Activated naive CD4-positive, alpha-beta T cell treated with anti-CD3 and anti-CD28 coated beads, Interleukin-2, amount 50 U/mL, for 72 hours (primary cell): ENCODE data around the gene CCDC171. TPM values are rescaled to one million over a fixed set of nuclear protein-coding genes. Genes with fewer than 3 reads are reported as not detected.
"Not testable (repeated sequence)": the region's sequence is repeated elsewhere in the genome, so short reads cannot be mapped to it uniquely, and the experiment has no call there.

Experiments used
- ATAC-seq, 2 donors: fragments of 150-1000 bp; cut with Tn5 transposase; 2 replicates each; pipeline ENCODE4 v1.10.0; 2021; ENCODE audit warnings: mild to moderate bottlenecking in 2 of 2, moderate library complexity in 2 of 2
- DNase-seq, 2 donors: peaks; one replicate each; pipeline ENCODE4 v3.0.0; 2021 to 2022; ENCODE audit warnings: low spot score in 2 of 2
- H3K27ac Mint-ChIP-seq, 2 donors: one replicate each; pipeline ENCODE4 v1.8.0; 2022; ENCODE audit warnings: mild to moderate bottlenecking in 2 of 2, mixed read lengths in 2 of 2
- H3K36me3 Mint-ChIP-seq, 2 donors: one replicate each; pipeline ENCODE4 v1.8.0; 2022; ENCODE audit warnings: mixed read lengths in 2 of 2
- H3K9me3 Mint-ChIP-seq, 2 donors: one replicate each; pipeline ENCODE4 v1.8.0; 2022; ENCODE audit warnings: mixed read lengths in 2 of 2
- total RNA-seq, 2 donors: library from RNA; stranded (reverse); gene quantifications; one replicate each; pipeline ENCODE4 v1.2.3, GENCODE V29; 2022

Gene CCDC171
- total RNA-seq, result 1 to 10 TPM; 4.1 to 5.8 TPM

DNA sequence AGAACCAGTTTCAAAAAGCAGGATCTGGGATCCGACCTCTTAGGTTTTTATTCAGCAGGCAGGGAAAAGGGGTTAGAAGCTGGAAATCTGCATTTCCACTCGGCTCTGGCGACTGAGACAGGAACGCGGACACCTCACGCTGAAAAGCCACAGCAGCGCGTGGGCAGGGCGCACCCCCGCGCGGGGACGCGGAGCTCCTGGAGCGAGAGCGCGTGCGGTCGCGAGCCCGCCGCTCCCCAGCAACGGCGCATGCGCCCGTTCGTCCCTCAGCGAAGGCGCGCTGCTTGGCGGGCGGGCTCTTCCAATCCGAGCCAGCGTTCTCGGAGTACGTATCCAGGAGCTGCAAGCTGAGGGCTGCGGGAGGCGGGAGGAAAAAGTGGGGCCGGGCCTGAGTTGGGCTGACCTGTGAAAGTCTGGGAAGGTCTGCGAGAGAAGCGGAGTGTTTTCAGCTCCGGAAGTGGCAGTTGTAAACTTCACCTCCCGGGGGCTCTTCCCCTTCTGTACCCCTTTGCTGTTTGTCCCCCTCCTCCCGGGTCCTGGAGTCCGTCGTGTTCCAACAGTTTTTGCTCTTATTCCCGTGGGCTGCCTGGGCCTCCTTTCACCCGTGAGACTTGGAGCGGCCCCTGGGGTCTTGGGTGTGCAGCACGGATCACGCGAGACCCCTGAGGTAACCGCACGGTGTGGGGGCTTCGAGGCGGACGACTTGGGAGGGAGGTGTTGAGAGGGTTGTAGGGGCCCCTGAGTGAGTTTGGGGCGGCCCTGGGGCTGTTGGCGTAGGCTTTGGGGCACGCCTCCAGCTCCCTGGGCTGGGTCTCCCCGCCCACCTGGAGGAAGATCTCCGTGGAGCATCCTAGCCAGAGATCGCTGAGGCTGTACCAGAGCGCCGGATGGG, at the start of gene CCDC171:
Gene CCDC171 (plus strand): TSS at position 408 of the 892 bp plus-strand sequence. CDS start 11,046 bp downstream, outside the sequence.
- no peaks in the 10 kb centered on the region for H3K9me3 Mint-ChIP-seq
- ATAC-seq (peak; percentile 91 to 94), DNase-seq (peak; percentile 85 to 93)
- peak within 1 kb of the TSS; percentile 87 to 92 for H3K27ac Mint-ChIP-seq
- peaks cover 0 to 4% of the 10 kb centered on the region in 2 donors for H3K36me3 Mint-ChIP-seq

DNA sequence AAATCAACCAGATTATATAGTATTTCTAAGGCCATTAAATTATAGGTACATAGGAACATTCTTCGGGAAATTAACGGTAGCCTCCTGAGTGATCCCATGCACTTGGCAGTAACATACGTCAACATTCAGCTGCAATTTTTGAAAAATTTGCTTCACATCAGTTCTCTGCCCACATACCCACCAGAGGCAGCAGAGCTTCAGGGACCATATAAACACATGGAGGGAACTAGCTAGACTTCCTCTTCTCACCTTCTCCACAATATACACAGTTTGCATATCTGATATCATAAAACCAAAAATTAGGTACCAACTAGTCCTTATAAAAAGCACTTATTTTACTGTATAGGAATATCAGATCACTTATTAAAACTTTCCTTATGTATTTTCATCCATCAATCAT, 46.9 kb upstream of the CCDC171 start:
- DNase-seq (no peak), ATAC-seq (no peak)
- H3K27ac Mint-ChIP-seq, result no peak overlapping the region
- H3K36me3 Mint-ChIP-seq, result peaks cover 38 to 50% of the 10 kb centered on the region in 2 donors
- no peaks in the 10 kb centered on the region for H3K9me3 Mint-ChIP-seq

DNA sequence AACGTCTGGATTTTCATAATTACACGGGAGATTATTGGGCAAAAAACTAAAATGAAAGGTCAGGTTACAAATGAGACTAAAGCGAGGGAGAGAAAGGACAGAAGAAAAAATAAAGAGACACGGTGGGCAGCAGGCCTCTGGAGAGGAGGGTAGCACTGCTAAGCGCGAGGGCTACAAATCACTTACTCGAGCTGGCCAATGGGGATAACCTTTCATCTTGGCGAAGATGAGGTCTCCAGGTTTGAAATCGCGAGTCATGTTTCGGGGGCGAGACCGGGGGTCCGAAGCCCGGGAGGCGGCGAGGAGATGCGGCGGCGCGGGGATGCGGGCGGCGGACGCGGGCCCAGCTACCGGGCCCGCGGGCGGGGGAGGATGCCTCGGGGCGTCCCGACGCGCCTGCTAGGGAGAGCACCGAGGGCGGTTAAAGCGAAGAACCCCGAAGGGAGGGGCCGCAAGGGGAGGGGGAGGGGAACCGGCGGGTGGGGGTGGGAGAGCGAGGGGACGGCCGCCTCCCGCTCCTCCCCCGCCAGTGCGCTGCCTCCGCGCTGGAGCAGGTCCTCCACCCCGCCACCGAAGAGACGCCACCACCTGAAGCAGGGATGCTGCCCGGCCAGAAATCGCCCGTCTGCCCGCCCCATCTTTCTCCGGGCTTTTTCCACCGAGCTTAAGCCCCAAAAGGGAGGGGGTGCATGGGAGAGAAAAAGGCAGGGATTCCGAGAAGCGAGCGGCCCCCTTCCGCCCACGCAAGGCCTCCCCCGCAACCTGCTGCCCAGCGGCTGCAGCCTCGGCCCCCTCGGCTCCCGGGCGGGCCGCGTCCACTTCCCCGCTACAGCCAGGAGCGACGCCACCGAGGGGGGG, 42.7 kb upstream of the CCDC171 start:
- no peaks in the 10 kb centered on the region for H3K9me3 Mint-ChIP-seq
- peak; percentile 48 to 58 for ATAC-seq
- DNase-seq, result peak; percentile 45 to 72
- peak overlapping the region; percentile 97 to 98 for H3K27ac Mint-ChIP-seq
- H3K36me3 Mint-ChIP-seq, result peaks cover 33 to 37% of the 10 kb centered on the region in 2 donors

DNA sequence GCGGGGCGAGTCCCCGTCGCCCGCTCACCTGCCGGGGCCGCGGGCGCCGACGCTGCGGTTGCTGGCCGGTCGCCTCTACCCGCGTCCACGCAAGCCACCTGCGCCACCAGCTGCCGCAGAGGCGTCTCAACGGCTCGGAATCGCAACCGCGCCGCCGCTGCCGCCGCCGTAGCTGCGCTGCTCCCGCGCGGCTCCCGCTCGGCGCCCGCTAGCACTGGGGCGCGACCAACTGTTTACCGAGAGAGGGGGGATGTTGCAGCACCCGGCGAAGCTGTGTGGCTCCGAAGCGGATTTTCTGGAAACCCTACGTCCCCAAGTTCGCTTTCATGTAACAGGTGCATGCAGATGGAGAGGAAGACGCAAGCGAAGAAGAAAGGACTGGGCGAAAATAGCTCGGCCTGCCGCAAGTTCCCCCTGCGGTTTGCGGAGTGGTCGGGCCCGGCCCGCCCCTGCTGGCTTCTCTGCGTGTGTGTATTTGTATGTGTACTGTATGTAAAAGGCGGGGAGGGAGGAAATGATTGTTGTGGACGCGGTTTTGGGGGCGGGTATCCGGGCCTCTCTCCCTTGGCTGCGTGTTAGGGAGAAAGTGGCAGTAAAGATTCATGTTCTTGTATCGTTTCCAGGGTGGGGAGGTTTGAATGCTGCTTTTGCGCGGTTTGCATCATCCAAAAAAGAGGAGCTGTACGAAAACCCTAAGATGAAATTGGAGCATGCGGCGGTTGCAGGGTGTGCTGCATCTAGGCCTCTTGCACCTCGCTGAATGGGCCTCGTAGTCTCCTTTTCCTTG, 41.9 kb upstream of the CCDC171 start, which contains the start of gene PSIP1:
Gene PSIP1 (minus strand): TSS at position 182 of the 787 bp plus-strand sequence. CDS start 782 bp downstream, outside the sequence.
- H3K9me3 Mint-ChIP-seq, result no peaks in the 10 kb centered on the region
- peak; percentile 84 to 89 for ATAC-seq
- peaks cover 30 to 33% of the 10 kb centered on the region in 2 donors for H3K36me3 Mint-ChIP-seq
- peak within 1 kb of the TSS; percentile 97 to 100 for H3K27ac Mint-ChIP-seq
- DNase-seq, result peak; percentile 87 to 91

DNA sequence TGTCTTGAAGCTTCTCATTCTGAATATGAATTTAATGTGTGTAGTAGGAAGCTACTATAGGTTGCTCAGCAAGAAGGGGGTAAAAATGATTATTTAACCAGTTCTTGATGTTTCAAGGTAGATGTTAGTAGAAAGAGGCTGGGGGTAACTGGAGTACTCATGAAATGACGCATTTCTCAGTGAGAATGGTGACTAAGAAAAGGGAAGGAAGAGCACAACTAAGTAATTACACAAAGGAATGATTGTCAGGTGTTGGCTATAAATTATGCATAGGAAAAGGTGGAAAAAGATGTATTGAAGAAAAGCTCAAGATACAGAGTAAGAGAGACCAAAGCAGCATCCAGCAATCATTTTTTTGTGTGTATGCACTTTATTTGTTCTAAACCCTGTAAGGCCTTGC, 40.6 kb upstream of the CCDC171 start:
- no peak for DNase-seq
- Mint-ChIP-seq H3K27ac (peak overlapping the region in 1 of 2 donors; percentile 97), H3K9me3 (no peaks in the 10 kb centered on the region), H3K36me3 (peaks cover 19 to 21% of the 10 kb centered on the region in 2 donors)
- peak in 1 of 2 donors; percentile 14 for ATAC-seq

DNA sequence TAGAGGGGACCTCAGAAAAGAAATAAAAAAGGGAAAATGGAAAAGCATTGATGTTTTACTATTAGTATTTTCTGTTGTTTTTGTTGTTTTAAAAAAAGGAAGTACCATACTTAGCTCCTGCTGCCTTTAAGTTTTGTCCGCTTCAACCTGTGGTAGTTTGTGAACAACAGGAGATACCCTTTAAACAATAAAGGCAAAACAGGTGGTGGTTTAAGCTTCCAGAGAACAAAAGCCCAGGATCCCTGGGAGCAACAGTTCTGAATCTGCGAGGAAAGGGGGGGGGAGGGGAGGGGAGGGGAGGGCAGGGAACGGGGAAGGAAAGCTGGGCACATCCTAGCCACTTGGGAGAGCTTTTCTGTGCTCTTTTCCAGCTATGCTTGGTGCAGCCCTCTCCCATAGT, 40.0 kb upstream of the CCDC171 start:
- Mint-ChIP-seq H3K9me3 (no peaks in the 10 kb centered on the region), H3K27ac (no peak overlapping the region), H3K36me3 (peaks cover 19 to 21% of the 10 kb centered on the region in 2 donors)
- ATAC-seq (no peak), DNase-seq (no peak)

DNA sequence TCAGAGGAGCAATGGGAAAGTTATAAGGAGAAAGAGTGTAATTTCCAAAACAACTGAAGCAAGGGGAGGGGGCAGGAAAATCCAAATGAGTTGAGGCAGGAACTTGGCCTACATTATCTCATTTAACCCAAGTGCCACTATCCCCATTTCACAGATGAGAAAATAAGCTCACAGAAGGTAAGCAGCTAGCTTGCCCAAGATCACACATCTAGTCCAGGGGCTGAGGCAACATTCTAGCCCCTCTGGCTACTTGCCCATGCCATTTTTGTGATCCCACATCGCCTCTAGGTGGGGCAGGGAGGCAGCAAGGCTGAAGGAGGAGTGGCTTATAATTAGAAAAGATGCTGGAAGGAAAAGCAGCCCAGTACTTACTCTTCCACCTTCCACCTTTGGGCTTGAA, 39.5 kb upstream of the CCDC171 start:
- ATAC-seq (no peak), DNase-seq (no peak)
- Mint-ChIP-seq H3K36me3 (peaks cover 16 to 18% of the 10 kb centered on the region in 2 donors), H3K27ac (no peak overlapping the region), H3K9me3 (no peaks in the 10 kb centered on the region)

DNA sequence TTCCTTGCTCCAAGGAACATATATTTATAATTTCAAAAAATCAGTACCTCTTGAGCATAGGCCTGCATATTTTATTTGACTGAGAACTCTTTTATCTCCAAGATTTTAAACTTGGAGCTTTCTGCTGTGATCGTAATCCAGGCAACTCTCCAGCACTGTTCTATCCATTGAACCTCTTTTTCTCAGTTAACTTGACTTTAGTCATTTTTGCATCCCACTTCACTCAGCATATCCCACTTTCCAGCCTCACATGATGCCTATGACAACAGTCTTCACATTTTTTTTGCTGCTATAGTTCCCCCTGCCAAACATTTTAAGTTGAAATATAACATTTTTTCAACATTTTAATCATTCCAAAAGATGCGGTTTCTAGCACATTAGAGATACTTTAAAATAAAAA, 33.0 kb upstream of the CCDC171 start:
- no peaks in the 10 kb centered on the region for H3K9me3 Mint-ChIP-seq

DNA sequence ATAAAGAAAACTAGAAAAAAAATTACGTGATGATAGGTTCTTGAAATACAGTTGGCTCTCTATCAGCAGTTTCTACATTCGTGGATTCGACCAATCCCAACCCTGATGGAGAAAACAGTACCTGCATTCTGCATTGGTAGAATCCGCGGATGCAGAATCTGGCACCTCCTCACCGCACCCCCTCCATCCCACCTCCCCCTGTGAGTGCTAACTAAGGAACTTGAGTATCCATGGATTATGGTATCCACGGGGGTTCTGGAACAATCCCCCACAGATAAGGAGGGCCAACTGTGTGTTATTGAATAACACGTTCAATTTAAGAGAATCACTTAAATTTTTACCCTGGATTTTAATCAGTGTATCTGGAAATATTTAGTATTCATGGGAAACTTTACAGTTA, 31.6 kb upstream of the CCDC171 start:
- H3K36me3 Mint-ChIP-seq, result no peaks in the 10 kb centered on the region
- no peak for DNase-seq
- ATAC-seq, result no peak
- H3K9me3 Mint-ChIP-seq, result no peaks in the 10 kb centered on the region
- no peak overlapping the region for H3K27ac Mint-ChIP-seq

More for the DNA sequence above, 33.0 kb upstream of the CCDC171 start:
- H3K27ac Mint-ChIP-seq, result no peak overlapping the region
- ATAC-seq (no peak), DNase-seq (no peak)
- no peaks in the 10 kb centered on the region for H3K36me3 Mint-ChIP-seq

DNA sequence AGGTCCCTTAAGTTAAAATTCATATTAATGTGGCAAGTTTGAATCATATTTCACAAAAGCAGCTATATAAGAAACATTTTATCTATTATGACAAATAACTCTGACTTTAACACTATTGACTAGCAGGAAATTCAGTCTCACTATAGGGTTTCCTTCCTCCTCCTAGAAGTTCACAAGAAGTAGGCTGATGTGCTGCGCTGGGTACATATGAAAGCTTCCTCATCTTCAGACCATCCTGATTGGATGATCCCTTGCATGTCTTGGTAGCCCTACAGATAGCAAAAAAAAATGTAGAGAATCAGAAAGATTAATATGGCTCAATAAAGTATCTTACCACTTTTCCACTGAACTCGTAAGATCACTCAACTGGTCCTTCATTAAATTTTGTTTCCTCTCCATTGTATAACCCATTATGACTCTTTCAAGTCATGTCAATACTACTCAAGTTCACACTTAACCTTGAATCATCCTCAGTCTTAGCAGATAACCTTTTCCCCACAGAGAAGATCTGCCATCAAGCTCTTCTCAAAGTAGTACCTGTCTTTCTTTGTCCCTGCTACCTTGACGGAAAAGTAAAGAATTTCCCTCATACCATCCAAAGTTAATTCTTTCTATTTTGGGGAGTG, 30.6 kb upstream of the CCDC171 start:
- no peak for DNase-seq

DNA sequence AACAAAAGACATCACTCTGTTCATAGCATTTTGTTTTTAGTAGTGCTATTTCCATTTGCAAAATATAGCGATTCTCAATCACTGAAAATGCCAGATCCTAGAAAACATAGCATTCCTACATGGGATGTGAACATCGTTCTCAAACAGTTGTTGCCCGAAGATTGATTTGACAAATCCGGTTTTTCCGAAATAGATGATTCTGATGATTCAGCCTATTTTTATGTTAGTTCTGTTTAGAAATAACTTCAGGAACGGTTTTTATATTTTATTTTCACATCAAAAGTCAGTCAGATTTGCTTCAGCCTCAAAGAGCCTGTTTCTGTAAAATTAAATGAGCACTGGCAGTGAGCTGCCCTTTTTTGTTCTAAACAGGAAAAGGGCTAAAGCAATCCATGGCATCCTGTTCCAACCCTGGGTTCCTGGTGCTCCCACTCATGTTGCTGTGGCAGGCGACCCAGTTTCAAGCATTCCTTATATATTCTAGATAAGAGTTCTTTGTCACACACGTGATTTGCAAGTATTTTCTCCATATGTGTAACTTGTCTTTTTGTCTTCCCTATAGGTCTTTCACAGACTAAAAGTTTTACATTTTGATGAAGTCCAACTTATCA, 27.9 kb upstream of the CCDC171 start:
- H3K36me3 Mint-ChIP-seq, result no peaks in the 10 kb centered on the region
- no peaks in the 10 kb centered on the region for H3K9me3 Mint-ChIP-seq
- ATAC-seq (no peak), DNase-seq (no peak)
- no peak overlapping the region for H3K27ac Mint-ChIP-seq

More for the DNA sequence above, 30.6 kb upstream of the CCDC171 start:
- ATAC-seq, result peak in 1 of 2 donors; percentile 78
- no peak overlapping the region for H3K27ac Mint-ChIP-seq
- H3K36me3 Mint-ChIP-seq, result no peaks in the 10 kb centered on the region
- no peaks in the 10 kb centered on the region for H3K9me3 Mint-ChIP-seq

DNA sequence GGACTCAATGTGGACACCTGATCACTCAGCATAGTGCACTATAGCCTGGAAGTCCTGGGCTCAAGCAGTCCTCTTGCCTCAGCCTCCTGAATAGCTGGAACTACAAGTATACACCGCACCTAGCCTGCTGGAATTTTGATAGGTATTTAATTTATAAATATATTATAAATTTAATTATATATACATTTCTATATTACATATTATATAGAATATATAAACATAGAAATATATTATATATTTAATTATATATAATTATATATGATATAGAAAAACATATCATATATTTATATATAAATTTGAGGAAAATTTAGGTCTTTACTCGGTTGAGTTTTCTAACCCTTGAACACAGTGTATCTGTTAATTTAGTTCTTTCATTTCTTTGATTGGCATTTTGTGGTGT, 26.9 kb upstream of the CCDC171 start:
- ATAC-seq (no peak), DNase-seq (no peak)
- H3K9me3 Mint-ChIP-seq, result no peaks in the 10 kb centered on the region
- H3K36me3 Mint-ChIP-seq, result no peaks in the 10 kb centered on the region
- H3K27ac Mint-ChIP-seq, result no peak overlapping the region

DNA sequence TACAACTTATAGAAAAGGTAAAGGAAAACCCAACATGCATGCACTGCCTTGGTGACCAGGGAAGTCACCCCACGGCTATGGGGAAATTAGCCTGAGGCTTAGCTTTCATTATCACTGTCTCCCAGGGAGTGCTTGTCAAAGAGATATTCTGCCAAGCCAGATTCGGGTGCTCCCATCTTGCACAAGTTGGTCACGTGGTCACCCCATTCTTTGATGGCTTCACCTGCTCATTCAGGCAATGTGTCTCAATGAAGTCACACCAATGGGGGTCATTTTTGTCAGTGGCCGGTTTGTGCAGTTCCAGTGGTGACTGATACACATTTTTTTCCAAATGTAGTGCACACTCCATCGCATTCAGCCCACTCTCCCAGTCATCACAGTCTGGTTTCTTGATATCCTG, 25.8 kb upstream of the CCDC171 start:
- H3K9me3 Mint-ChIP-seq, H3K27ac Mint-ChIP-seq, H3K36me3 Mint-ChIP-seq, ATAC-seq, DNase-seq: not testable (repeated sequence)

DNA sequence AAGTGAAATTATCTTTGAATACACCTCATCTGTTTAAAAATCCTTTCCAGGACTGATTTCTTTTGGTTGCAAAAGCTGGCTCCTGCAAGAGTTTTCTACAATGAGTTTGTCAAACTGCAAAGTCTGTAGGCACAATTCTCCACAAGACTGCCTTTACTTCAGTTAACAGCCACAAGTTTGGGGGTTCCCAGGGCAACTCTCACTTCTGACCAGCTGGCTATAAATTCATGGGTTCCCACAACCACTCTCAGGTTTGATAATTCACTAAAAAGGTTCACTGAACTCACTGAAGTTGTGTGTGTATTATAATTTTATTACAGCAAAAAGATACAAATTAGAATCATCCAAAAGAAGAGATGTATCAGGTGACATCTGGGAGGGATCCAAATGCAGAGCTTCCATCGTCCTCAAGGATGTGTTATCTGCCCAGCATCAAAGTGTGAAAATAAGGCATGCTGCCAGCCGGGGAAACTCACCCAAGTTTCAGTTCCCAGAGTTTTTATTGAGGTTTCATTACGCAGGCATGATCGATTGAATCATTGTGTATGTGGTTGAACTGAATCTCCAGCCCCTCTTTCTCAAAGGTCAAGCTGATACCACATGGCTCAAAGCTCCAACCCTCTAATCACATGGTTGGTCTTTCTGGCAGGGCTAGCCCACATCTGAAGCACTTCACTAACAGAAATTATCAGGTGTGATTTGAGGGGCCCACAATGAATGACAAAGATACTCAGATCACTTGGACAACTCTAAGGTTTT, 23.1 kb upstream of the CCDC171 start:
- no peak for DNase-seq
- peak in 1 of 2 donors; percentile 73 for ATAC-seq
- Mint-ChIP-seq H3K36me3 (no peaks in the 10 kb centered on the region), H3K27ac (no peak overlapping the region), H3K9me3 (no peaks in the 10 kb centered on the region)

DNA sequence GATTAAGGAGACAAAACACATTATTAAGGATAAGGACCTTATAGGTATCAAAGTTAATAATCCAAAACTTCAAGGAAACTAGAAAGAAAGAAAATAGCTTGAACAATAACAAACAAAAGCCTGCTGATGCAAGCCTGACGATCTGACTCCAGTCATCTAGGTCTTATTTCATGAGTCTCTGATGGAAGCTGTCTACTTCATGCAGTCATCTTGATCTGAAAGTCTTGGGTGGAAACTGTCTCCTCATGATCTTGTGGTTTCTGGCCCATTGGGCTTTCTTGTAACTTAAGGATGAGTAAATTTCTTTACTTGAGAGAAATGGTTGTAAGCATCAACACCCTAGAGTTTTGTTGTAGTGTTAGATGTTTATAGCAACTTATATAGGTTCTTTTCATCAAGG, 21.5 kb upstream of the CCDC171 start:
- DNase-seq (no peak), ATAC-seq (peak; percentile 44 to 96)
- no peaks in the 10 kb centered on the region for H3K9me3 Mint-ChIP-seq
- H3K27ac Mint-ChIP-seq, result peak overlapping the region in 1 of 2 donors; percentile 36
- H3K36me3 Mint-ChIP-seq, result no peaks in the 10 kb centered on the region
